ENCODE data around the gene CFAP46. TPM values are rescaled to one million over a fixed set of nuclear protein-coding genes. Genes with fewer than 3 reads are reported as not detected.

Gene CFAP46
- total and polyA plus RNA-seq, 2 of the 4 experiments (the other 2 are of a cell fraction), result 1.3 to 1.8 TPM

DNA sequence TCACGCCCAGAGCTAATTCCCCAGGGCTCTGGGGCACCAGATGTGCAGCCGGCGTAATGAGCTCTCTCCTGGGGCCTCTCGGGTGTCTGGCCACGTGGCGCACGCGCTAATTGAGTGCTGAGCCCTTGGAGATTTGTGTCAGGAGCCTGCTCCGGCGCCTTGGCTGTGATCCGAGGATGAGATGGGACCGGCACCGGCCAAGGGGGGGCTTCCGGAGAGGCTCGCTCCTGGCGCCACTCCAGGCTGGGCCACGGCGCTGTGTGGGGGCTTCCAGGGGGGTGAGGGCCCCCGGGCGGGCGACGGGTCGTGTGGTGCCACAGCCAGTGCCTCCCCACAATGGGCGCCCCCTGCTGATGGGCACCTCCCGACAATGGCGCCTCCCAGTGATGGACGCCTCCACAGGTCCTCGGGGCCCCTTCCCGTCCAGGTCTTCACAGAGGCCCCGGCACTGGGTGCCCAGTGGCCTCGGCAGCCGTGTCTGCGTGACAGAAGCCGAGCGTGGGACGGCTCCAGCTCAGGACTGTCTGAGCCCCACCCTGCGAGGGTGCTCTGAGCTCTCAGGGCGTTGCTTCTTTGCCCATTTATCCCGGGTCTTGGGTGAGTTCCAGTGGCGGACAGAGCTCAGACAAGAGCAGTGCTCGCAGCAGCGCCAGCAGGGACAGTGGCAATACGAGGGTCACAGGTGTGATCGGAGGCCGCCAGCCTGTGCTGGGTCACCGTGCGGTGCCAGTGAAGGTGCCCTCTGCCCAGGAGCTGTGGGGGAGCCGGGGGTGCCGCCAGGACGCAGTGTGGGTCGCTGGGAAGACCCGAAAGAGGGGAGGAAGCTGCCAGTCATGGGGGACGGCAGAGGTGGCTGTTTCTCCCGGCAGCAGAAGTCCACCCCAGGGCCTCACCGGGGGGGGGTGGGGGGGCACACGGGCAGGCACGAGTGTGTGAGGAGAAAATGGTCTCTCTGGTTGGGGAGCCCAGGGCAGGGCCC lies 148.2 kb downstream of the CFAP46 start:
- H4K8ac ChIP-seq (ENCODE audit: low read depth in 2 of 2, low read length in 2 of 2), result no peak overlapping the region
- in situ Hi-C loops (cut with MboI; ENCODE audit: low sequenced_read_pairs), result no loop called here
- intact Hi-C loops (cut with micrococcal nuclease), result no loop called here

More for the DNA sequence above, 148.2 kb downstream of the CFAP46 start:
- DNase-seq (no peak), ATAC-seq (ENCODE audit: low read depth) (no peak)
- BruUV-seq (replicated peaks), result no TSS peak
- ChIA-PET CTCF (no interaction called here), POLR2A (ENCODE audit: unreplicated experiment) (no interaction called here)
- H2AK9ac ChIP-seq (replicated peaks; ENCODE audit: low read depth, low read length, poor library complexity), result no peak overlapping the region
- no peak overlapping the region for H3K18ac ChIP-seq (ENCODE audit: low read depth, low read length)
- no peak overlapping the region for H2BK120ac ChIP-seq (ENCODE audit: low read depth, low read length)
- no peak overlapping the region for H3K9ac ChIP-seq (ENCODE audit: low read depth, low read length)
- H3K14ac ChIP-seq (replicated peaks; ENCODE audit: low read depth, low read length), result no peak overlapping the region
- no peak overlapping the region for H3K27ac ChIP-seq (ENCODE audit: insufficient read depth, low read length)
- no peak overlapping the region for H3K4ac ChIP-seq (ENCODE audit: low read depth, low read length)
- H2BK5ac ChIP-seq (ENCODE audit: low read depth, low read length, poor library complexity, severe bottlenecking), result no peak overlapping the region
- H3K27me3 ChIP-seq (ENCODE audit: control insufficient read depth, insufficient read depth, low read length), result peaks cover 34% of the 10 kb centered on the region; the same call in 1 of the 2 replicates
- H3K36me3 ChIP-seq (ENCODE audit: control insufficient read depth, insufficient read depth, low read length), result no peaks in the 10 kb centered on the region
- no peak overlapping the region for H3K4me3 ChIP-seq (ENCODE audit: insufficient read depth, low read depth, low read length)
- no peak overlapping the region for H2AK5ac ChIP-seq (ENCODE audit: low read depth, low read length)
- H2BK20ac ChIP-seq (ENCODE audit: low read depth, low read length), result no peak overlapping the region
- 52% methylated on average over 12 of the region's 57 CpGs; no CpG with 5 or more reads in 1 of the 2 experiments for WGBS, 2 experiments (ENCODE audit: extremely low coverage in 2 of 2, insufficient read length in 1 of 2)
- H4K20me1 ChIP-seq (ENCODE audit: insufficient read depth, low read length), result no peaks in the 10 kb centered on the region
- dilution Hi-C loops (cut with HindIII; ENCODE audit: low sequenced_read_pairs, unreplicated experiment), result no loop called here
- H3K9me1 ChIP-seq (ENCODE audit: insufficient read depth, low read length), result no peaks in the 10 kb centered on the region
- no peak overlapping the region for H3K23ac ChIP-seq (ENCODE audit: low read depth, low read length)
- no peak overlapping the region for H3K56ac ChIP-seq (ENCODE audit: extremely low read depth, insufficient read depth, low read length)
- no peak overlapping the region for H4K5ac ChIP-seq (ENCODE audit: low read depth, low read length)
- no peak overlapping the region for H2BK15ac ChIP-seq (ENCODE audit: low read depth, low read length)
- H3K79me1 ChIP-seq (ENCODE audit: low read depth in 1 of 2, low read length in 2 of 2), result no peaks in the 10 kb centered on the region
- no peak overlapping the region for H3K4me2 ChIP-seq (ENCODE audit: low read depth, low read length)
- 0 out of 2 replicates have a peak, but pooled peaks have one; percentile 2 for TF ChIP-seq CTCF (conservative IDR thresholded peaks at IDR 0.05; ENCODE audit: low read depth, low read length)
- TF ChIP-seq FOS (IDR thresholded peaks at IDR 0.05; ENCODE audit: low read depth, low read length), result no peak
- H2AFZ ChIP-seq (replicated peaks; ENCODE audit: low read length, poor library complexity), result no peak overlapping the region
- H3K4me1 ChIP-seq (ENCODE audit: control insufficient read depth, insufficient read depth, low read length), result no peaks in the 10 kb centered on the region
- no peak overlapping the region for H4K91ac ChIP-seq (ENCODE audit: insufficient read depth, low read depth, low read length)
- no peaks in the 10 kb centered on the region for H3K9me3 ChIP-seq (ENCODE audit: control insufficient read depth, insufficient read depth, low read length)
